HG03060 (cell line): ENCODE data around the gene TMEM106C.

Experiments used
- ATAC-seq: cut with Tn5 transposase; IDR thresholded peaks from one replicate; pipeline ENCODE4 v1.9.1; 2021; ENCODE audit warnings: low read depth, moderate number of reproducible peaks; ENCODE audit not compliant: unreplicated experiment

TMEM106C gene

GRCh38 chr12:47978598-47978873, 15.1 kb downstream of the TMEM106C start:
- ATAC-seq = no peak

DNA sequence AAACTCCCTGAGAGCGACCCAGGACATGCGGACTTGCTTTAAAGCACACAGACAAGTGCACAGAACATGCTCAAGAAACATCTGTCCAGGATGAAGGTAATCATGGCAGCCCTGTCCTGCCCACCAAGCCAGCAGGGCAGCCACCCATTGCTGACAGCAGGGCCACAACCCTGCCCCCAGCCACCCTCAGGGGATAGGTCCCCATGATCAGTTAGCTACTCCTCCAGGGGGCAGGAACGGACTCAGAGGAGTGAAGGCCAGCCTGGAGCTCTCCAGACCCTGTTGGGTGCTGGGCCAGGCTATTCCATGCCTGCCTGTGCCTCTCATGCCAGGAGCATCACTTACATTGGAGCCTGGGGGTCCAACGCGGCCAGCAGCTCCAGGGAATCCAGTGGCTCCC, 15.8 kb downstream of the TMEM106C start:
- no peak for ATAC-seq

GRCh38 chr12:47979686-47980085, 16.3 kb downstream of the TMEM106C start:
- ATAC-seq = no peak

DNA sequence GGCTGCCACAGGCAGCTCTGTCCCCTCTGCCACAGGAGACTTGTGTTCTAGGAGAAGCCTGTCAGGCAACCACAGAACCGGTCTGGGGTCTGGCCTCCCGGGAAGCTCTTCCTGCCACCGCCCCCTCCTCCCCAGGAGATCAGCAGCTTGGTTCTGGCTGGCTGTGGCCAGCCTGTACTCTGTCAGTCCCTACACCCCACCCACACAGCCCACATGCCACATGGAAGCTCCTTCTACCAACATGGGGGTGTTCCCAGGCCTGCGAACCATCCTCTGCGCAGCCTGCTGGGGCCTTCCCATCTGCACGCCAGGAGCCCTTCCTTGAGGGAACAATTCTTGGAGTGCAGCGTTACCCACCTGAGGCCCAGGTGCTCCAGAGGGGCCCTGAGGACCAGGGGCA, 16.8 kb downstream of the TMEM106C start:
- no peak for ATAC-seq

- no peak for ATAC-seq
These were observed 17.5 kb downstream of the TMEM106C start for GRCh38 chr12:47980779-47981495.

DNA sequence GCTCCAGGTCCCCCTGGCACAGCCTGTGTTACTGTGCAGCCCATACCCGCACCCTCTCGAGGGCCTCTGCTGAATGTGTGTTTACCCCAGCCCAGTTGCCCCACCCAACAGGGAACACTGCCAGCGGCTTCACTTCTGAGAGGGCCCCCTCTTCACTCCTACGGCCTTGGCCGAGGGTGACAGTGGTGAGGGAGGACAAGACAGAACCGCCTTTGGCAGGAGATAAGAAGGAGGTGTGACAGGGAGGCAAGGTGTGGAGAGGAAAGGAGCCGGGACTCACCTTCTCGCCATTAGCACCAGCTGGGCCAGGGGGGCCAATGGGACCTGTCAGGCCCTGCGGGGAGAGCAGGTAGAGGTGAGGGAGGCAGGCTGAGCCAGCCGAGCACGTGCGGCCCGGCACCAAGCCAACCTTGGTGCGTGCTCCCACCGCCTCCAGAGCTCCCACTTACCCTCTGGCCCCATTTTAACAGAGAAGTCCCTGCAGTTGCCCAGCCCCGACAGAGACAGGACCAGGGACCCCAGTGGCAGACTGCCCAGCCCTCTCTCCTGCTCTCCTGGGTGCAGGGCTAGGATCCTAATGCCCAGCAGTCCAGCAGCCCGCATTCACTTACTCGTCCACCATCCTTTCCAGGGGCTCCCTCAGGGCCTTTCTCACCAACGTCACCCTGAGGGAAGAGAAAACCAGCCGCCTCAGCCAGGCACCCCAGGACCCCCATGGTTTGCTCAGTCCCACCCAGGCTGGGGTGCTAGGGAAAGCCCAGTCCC, 18.3 kb downstream of the TMEM106C start:
- ATAC-seq = no peak

DNA sequence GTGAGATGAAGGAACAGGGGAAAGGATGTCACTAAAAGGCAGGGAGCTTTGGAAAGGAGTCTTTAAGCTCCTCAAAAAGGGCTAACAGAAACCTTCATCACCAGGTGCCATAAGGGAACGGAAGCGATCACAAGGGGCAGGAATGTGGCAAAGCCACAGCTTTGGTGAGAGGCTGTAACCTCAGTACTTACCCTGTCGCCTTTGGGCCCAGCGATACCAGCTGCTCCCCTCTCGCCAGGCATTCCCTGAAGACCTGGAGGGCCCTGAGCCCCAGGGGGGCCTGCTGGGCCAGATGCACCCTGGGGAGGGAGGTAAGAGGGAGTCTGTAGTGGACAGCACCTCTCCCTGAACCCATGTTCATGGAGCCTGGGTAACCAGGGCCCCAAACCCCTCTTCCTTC, 18.9 kb downstream of the TMEM106C start:
- ATAC-seq = no peak

DNA sequence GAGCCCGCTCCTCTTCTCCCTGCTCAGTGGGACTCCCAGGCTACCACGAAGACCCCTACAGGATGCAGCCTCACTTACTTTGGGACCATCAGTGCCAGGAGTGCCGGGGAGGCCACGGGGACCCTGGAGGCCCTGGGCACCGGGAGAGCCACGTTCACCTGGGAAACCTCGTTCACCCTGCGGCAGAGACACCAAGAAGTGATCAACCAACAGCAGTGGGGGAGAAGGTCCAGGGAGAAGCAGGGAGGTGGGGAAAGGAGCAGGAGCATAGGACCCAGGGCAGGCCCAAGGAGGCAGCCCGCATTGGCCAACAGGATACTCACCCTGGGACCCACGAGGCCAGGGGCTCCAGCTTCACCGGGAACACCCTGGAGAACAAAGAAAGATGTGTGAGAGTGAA, 19.4 kb downstream of the TMEM106C start:
- no peak for ATAC-seq

GRCh38 chr12:47983541-47984115, 20.2 kb downstream of the TMEM106C start:
- no peak for ATAC-seq

DNA sequence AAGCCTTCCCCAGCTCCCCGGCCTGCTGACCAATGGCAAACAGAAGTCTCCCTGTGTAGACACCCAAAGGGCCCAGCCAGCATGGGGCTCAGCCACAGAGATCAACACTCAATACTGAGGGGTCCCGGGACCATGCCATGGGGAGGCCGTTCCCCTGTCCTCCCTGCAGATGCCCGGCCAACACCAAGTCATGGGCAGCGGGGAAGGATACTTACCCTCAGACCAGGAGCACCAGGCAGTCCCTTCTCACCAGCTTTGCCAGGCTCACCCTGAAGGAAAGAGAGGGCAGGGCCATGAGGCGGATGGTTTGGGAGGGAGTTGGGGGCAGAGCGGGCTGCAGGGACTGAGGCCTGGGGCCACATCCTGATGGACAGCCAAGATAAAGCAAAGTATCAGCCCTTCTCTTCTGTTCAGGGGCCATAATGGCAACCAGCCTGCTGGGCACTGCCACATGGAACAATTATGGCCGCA, 21.0 kb downstream of the TMEM106C start:
- no peak for ATAC-seq

GRCh38 chr12:47985596-47986290, 22.3 kb downstream of the TMEM106C start:
- ATAC-seq = no peak

GRCh38 chr12:47986291-47986660, 22.9 kb downstream of the TMEM106C start:
- ATAC-seq = no peak

GRCh38 chr12:47986832-47987231, 23.4 kb downstream of the TMEM106C start:
- ATAC-seq = no peak

- ATAC-seq = no peak
These were observed 24.1 kb downstream of the TMEM106C start for GRCh38 chr12:47987411-47988072.

DNA sequence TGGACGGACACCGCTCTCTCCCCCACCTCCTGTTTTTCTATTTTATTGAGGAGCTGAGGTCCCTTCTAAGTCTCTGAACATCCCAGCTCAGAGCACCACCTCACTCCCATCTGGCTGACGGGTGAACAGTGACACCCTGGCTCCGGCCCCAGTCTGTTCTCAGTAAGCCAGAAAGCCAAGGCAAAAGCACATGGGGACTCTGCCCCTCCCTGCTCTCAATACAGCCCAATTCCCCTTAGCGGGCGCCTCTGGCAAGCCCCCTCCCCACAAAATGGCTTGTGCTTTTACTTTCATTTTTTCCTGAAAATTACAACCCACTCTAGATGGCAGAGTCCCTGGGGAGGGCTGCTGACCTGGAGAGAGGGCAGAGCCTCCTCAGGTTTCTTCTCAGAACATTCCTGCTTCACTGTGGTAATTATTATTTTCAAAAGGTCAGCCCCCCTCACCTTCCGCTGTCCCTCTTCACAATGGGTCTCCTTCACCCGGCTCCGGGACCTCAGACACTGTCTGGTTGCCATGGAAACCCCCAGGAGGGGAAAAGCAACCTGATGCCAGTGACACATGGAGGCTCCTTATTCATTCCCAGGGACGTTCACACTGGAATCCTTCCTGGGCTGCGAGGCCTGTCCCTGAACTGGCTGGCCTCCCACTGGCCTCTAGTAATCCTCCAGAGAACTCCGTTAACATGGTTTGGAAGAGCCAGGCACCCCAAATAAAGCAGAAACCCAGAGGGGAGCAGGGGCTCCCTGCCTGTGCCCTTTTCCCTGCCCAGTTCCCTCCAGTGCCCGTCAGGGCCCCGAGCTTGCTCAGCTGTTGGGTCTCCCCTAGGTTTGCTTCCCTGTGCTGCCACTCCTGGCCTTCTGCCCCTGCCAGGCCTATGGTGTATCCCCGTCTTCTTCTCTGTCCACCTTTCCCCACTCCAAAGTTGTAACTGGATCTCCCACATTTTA, 25.0 kb downstream of the TMEM106C start:
- ATAC-seq = no peak

DNA sequence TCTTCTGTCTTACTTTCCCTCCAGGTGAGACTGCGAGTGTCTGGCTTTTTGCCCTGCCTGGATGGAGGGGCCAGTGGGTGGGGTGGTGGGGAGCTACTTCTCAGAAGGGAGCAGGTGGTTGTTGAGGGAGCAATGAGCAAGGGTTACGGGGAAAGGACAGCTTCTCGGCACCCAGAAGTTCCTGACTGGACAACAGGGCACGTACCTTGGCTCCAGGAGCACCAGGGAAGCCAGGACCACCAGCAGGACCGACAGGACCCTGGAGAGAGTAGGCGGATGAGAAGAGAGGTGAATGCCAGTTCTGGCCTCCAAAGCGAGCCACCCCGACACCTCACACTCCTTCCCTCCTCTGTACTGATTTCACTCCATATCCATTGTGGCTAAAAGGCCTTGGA, 25.6 kb downstream of the TMEM106C start:
- no peak for ATAC-seq

- ATAC-seq = no peak
These were observed 26.3 kb downstream of the TMEM106C start for GRCh38 chr12:47989666-47990065.

DNA sequence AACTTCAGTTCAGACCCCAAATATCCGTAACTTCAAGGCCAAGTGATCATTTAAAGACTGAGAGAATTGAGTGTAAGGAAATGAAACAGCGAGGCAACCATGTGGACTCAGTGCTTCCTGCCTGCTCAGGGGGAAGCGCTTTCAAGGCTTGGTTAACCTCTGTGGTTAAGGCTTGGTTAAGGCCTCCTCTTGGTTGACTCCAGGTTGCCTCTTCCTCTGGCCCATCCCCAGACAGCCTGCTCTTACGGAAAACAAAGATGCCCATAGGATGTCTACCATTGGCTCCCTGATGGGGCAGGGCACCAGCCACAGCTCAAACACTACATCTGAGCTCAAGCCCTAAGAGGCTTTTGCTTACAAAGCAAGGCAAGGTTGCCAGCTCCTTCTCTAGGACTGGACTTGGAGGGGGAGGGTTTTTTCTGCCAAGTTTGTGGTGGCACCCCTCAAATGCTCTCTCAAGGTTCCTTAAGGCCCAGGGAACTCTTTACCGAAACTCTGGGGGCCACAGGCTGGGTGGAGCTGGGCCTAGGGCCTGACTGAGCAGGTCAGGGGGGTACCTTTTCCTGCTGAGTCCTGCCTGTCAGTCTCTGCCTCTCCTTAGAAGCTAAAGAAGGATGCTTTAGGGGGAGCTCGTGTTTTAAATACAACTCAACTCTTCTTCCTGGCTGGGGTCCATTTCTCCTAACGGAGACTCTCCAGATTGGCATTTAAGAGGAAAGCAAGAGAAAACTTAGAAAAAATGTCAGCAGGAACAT, 27.1 kb downstream of the TMEM106C start:
- peak; percentile 94 for ATAC-seq
